ENCODE data around the gene ARHGEF10L. TPM values are rescaled to one million over a fixed set of nuclear protein-coding genes. Genes with fewer than 3 reads are reported as not detected.

Gene ARHGEF10L
- polyA plus RNA-seq, 1 donor (not counting 4 experiments of a cell fraction or from before 2014, with no cell fraction given), result 2.4 TPM

DNA sequence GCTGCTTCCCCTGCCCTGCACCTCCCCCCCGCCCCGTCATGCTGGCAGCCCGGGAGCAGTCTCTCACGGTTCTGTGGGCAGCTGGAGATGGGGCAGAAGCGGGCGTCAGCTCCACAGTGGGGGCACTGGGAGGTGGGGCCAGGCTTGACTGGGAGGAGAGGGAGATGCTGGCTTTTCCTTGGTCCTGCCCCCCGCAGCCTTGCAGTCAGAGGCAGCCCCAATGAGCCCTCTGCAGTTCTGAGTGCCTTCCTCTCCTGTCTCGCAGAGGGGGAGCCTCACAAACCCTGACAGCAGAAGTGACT is 21.7 kb downstream of the ARHGEF10L start:
- no peak overlapping the region for H3K4me3 ChIP-seq (ENCODE audit: control insufficient read depth in 2 of 3, extremely low read depth in 1 of 3, insufficient read depth in 2 of 3, low read depth in 1 of 3, low read length in 3 of 3)
- H2AFZ ChIP-seq (ENCODE audit: control insufficient read depth, low read length), result no peak overlapping the region
- no peaks in the 10 kb centered on the region for H3K36me3 ChIP-seq (ENCODE audit: control insufficient read depth in 2 of 2, extremely low read depth in 1 of 2, insufficient read depth in 2 of 2, low read length in 2 of 2)
- dilution Hi-C loops (cut with MboI; ENCODE audit: extremely low pct_ligation_motif_present, low sequenced_read_pairs), result no loop called here
- no peaks in the 10 kb centered on the region for H3K27me3 ChIP-seq (ENCODE audit: control insufficient read depth, extremely low read depth, insufficient read depth, low read length)
- H3K27ac ChIP-seq (ENCODE audit: control insufficient read depth, insufficient read depth, low read length), result no peak overlapping the region
- DNase-seq (ENCODE audit: low read depth, low spot score) (no peak), FAIRE-seq (no peak)
- H3K9ac ChIP-seq (ENCODE audit: control insufficient read depth, extremely low read depth, insufficient read depth, low read length), result no peak overlapping the region
- H3K4me1 ChIP-seq (ENCODE audit: control insufficient read depth, extremely low read depth, insufficient read depth, low read length), result peaks cover 11% of the 10 kb centered on the region
- no peak overlapping the region for H3K4me2 ChIP-seq (ENCODE audit: control insufficient read depth, extremely low read depth, insufficient read depth, low read depth, low read length)
- no peaks in the 10 kb centered on the region for H3K9me1 ChIP-seq (ENCODE audit: control insufficient read depth, extremely low read depth, insufficient read depth, low read length)
- H3K9me3 ChIP-seq (ENCODE audit: control insufficient read depth, low read depth, low read length), result no peaks in the 10 kb centered on the region
- TF ChIP-seq EZH2 (IDR thresholded peaks at IDR 0.05; ENCODE audit: low read length), result no peak
- TF ChIP-seq, protein P1, sequence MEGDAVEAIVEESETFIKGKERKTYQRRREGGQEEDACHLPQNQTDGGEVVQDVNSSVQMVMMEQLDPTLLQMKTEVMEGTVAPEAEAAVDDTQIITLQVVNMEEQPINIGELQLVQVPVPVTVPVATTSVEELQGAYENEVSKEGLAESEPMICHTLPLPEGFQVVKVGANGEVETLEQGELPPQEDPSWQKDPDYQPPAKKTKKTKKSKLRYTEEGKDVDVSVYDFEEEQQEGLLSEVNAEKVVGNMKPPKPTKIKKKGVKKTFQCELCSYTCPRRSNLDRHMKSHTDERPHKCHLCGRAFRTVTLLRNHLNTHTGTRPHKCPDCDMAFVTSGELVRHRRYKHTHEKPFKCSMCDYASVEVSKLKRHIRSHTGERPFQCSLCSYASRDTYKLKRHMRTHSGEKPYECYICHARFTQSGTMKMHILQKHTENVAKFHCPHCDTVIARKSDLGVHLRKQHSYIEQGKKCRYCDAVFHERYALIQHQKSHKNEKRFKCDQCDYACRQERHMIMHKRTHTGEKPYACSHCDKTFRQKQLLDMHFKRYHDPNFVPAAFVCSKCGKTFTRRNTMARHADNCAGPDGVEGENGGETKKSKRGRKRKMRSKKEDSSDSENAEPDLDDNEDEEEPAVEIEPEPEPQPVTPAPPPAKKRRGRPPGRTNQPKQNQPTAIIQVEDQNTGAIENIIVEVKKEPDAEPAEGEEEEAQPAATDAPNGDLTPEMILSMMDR (optimal IDR thresholded peaks at IDR 0.05 in 1 of 3, IDR thresholded peaks at IDR 0.05 in 1 of 3, conservative IDR thresholded peaks at IDR 0.05 in 1 of 3; ENCODE audit: extremely low read depth in 1 of 3, insufficient read depth in 2 of 3, low read length in 3 of 3), result no peak
- no peaks in the 10 kb centered on the region for H4K20me1 ChIP-seq (ENCODE audit: control insufficient read depth, extremely low read depth, insufficient read depth, low read length)
- no peaks in the 10 kb centered on the region for H3K79me2 ChIP-seq (ENCODE audit: control insufficient read depth, insufficient read depth, low read length)

- Histone ChIP-seq H4K20me1 (ENCODE audit: control insufficient read depth, extremely low read depth, insufficient read depth, low read length) (no peaks in the 10 kb centered on the region), H3K9me1 (ENCODE audit: control insufficient read depth, extremely low read depth, insufficient read depth, low read length) (no peaks in the 10 kb centered on the region), H3K4me3 (ENCODE audit: control insufficient read depth in 2 of 3, extremely low read depth in 1 of 3, insufficient read depth in 2 of 3, low read depth in 1 of 3, low read length in 3 of 3) (no peak overlapping the region), H3K27ac (ENCODE audit: control insufficient read depth, insufficient read depth, low read length) (no peak overlapping the region), H3K9ac (ENCODE audit: control insufficient read depth, extremely low read depth, insufficient read depth, low read length) (no peak overlapping the region), H3K79me2 (ENCODE audit: control insufficient read depth, insufficient read depth, low read length) (no peaks in the 10 kb centered on the region), H3K9me3 (ENCODE audit: control insufficient read depth, low read depth, low read length) (no peaks in the 10 kb centered on the region), H3K36me3 (ENCODE audit: control insufficient read depth in 2 of 2, extremely low read depth in 1 of 2, insufficient read depth in 2 of 2, low read length in 2 of 2) (no peaks in the 10 kb centered on the region), H2AFZ (ENCODE audit: control insufficient read depth, low read length) (no peak overlapping the region), H3K27me3 (ENCODE audit: control insufficient read depth, extremely low read depth, insufficient read depth, low read length) (no peaks in the 10 kb centered on the region), H3K4me2 (ENCODE audit: control insufficient read depth, extremely low read depth, insufficient read depth, low read depth, low read length) (no peak overlapping the region), H3K4me1 (ENCODE audit: control insufficient read depth, extremely low read depth, insufficient read depth, low read length) (peaks cover 11% of the 10 kb centered on the region)
- no peak for DNase-seq (ENCODE audit: low read depth, low spot score)
- FAIRE-seq, result no peak
- TF ChIP-seq, protein P1 (optimal IDR thresholded peaks at IDR 0.05 in 1 of 3, IDR thresholded peaks at IDR 0.05 in 1 of 3, conservative IDR thresholded peaks at IDR 0.05 in 1 of 3; ENCODE audit: extremely low read depth in 1 of 3, insufficient read depth in 2 of 3, low read length in 3 of 3), result no peak
- no peak for TF ChIP-seq EZH2 (IDR thresholded peaks at IDR 0.05; ENCODE audit: low read length)
- dilution Hi-C loops (cut with MboI; ENCODE audit: extremely low pct_ligation_motif_present, low sequenced_read_pairs), result no loop called here
Measured at GRCh38 chr1:17561561-17561985, 22.1 kb downstream of the ARHGEF10L start.

Data from keratinocyte (primary cell).